Fibroblast of the aortic adventitia (primary cell): ENCODE measurements around the gene CCDC201. TPM values are rescaled to one million over a fixed set of nuclear protein-coding genes. Genes with fewer than 3 reads are reported as not detected.

Experiments used
- DNase-seq: peaks from one replicate; pipeline ENCODE4 v3.0.0-alpha.2; 2010; ENCODE audit warnings: low read depth
- H3K4me3 ChIP-seq: 2 replicates; pipeline ENCODE4 v1.5.1; 2011; ENCODE audit warnings: low read depth, mild to moderate bottlenecking, control low read depth, low read length, moderate library complexity
- CTCF ChIP-seq: IDR thresholded peaks from 2 replicates; pipeline ENCODE4 v1.5.1; 2011; ENCODE audit warnings: mild to moderate bottlenecking, low read length, control low read depth, inconsistent platforms; ENCODE audit not compliant: insufficient read depth
- total RNA-seq: library from RNA; depleted of rRNA; stranded (reverse); fragments of >200 nt; gene quantifications from 2 replicates; pipeline ENCODE4 v1.2.3, GENCODE V29; 2012; ENCODE audit warnings: low replicate concordance

CCDC201 gene
- total RNA-seq, 1 donor: 0.09 TPM

DNA sequence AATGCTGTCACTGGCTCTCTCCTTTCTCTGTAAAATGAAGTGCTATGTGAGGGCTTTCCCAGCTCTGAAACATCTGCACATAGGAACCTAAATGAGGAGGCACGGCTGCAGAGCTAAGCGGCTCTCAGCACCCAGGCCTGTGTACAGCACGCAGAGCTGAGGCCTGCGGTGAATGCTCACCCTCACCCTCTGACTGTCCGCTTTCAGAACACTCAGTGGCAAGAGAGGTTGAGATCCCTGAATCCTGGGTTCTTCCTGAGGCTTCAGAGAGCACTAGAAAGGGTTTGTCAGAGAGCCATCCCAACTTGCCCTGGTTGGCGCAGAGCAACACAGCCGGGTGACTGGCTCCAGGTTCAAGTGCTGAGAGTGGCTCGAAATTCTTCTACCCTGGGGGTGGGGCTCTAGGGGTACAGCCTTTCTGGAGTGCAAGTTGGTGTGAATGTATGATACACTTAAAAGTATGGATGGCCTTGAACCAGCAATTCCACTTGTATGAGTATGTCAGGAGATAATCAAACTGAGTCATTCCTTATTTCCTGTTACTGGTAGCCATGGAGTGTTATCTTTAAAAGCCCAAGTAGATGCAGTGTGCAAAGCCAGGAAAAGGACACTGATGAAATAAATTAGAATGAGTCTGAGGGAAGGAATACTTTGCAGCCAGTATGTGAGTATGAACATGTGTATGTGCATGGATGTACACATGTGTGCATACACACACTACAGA, 1.7 kb upstream of the CCDC201 start:
- TF ChIP-seq CTCF: no peak
- no peak overlapping the region for H3K4me3 ChIP-seq
- DNase-seq: peak; percentile 92

DNA sequence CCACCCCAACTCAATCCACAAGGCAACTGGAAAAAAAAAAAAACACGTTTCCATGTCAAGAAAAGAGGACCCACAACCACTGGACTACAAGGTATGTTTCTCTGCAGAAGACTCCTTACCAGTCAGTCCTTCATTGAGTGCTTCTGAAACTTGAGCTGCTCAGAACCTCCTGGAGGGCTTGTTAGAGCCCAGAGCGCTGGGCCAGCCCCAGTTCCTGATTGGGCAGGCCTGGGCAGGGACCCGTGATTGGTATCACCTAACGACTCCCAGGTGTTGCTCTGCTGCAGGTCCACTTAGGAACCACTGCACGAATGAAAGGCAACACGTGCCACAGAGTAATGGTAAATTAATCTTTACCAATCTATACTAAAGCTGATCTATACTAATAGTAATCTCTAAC, 473 bp upstream of the CCDC201 start:
- no peak for DNase-seq
- no peak overlapping the region for H3K4me3 ChIP-seq
- no peak for TF ChIP-seq CTCF

DNA sequence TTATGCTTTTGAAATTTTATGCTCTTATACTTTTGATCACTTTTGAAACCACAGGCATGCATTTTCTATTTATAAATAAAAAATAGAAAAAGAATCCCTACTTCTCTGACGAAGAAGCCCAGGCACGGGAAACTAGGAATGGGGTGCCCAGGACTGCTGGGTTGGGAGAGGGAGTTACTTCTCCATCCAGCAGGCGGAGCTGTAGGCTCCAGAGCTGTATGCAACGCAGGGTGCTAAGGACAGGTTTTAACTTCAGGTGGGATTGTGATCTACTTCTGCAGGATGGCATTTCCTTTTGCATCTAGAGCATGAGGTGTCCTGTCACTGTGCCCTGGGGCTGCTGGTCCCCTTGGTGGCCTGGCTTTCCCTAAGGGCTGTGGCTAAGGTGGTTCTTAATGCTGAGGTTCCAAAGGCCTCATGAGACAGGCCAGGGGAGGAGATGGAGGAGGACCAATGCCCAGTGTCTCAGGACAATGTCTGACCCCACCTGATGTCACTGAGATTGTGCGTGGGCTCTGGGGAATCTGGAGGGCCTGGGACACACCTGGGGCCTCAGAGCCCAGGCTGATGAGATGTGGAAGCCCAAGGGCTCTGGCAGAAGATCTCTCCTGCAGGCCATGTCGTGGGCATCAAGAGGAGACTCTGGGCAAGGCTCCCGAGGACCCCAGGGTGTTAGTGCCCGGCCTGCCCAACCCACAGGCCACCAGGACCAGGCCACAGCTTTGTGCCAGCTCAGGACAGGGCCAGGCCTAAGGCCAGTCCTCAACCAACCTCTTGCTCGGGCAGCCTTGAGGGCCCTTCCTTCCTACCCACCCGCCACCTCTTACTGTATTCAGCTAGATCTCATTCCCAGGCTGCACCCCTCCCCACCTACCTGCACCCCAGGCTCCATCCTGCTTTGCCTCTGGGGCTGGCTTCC, 507 bp downstream of the CCDC201 start:
- peak; percentile 56 for TF ChIP-seq CTCF
- no peak for DNase-seq
- no peak overlapping the region for H3K4me3 ChIP-seq

DNA sequence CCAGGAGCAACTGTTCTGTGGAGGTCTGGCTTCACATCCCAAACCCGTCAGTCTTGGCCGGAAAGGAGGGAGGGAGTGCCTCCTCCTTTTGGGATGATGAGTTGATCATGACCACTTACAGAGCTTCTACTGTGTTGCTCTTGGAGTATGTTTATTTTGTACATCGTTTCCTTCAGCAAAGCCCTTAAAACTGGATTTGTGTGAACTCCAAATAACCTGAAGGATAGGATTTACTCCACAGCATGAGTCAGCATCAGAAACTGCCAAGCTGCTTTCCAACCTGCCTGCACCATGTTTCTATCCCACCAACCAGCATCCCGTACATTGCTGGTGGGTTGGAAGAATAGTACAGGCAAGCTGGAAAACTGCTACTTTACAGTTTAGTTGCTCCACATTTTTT, 3.5 kb downstream of the CCDC201 start:
- TF ChIP-seq CTCF: no peak
- DNase-seq: peak; percentile 57
- H3K4me3 ChIP-seq: no peak overlapping the region

GRCh38 chr7:45867471-45867870, 5.4 kb downstream of the CCDC201 start:
- TF ChIP-seq CTCF: no peak
- no peak overlapping the region for H3K4me3 ChIP-seq
- no peak for DNase-seq

GRCh38 chr7:45865594-45866410, 7.1 kb downstream of the CCDC201 start:
- DNase-seq: no peak
- no peak for TF ChIP-seq CTCF

More at GRCh38 chr7:45865594-45866410, 7.1 kb downstream of the CCDC201 start:
- H3K4me3 ChIP-seq: no peak overlapping the region
